GM18867 (cell line): ENCODE measurements around the gene MEF2C.

Experiments
- ATAC-seq: cut with Tn5 transposase; IDR thresholded peaks from one replicate; pipeline ENCODE4 v1.9.1; 2021; ENCODE audit warnings: mild to moderate bottlenecking, moderate library complexity; ENCODE audit not compliant: unreplicated experiment

The MEF2C gene

DNA sequence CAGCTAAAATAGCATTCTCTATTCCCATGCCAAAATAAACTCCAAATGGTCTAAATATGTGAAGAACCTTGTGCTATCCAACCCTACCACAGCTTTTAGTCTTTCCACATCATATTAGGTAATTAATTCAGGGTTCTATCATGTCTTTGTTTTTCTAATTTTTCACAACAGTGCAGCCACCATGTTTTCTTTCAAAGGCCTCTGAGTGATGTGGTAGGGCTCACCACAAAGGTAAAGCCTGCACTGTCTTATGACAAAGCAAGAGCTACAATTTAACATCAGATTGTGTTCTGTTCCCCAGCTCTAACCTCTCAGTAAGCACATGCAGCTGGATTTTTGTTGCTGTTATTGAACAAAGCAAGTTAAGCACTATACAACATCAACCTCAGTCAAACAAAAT, 52.4 kb downstream of the MEF2C start:
- no peak for ATAC-seq

DNA sequence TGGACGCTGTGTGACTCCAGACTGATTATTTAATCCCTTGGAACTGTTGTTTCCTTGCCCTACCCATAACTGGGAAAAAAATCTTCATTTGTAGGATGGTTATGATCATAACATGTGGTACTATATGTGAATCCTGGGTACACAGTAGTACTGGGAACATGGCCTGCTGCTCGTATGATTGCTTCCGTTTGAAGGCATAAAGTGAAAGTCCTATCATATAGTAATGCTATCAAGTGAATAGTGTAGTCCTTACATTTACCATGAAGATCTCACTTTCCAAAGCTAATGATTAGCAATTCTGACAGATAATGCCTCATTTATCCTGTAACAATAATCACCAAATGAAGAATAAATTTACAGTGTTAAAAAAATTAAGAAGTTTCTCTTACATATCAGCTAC, 53.2 kb downstream of the MEF2C start:
- ATAC-seq, result no peak

DNA sequence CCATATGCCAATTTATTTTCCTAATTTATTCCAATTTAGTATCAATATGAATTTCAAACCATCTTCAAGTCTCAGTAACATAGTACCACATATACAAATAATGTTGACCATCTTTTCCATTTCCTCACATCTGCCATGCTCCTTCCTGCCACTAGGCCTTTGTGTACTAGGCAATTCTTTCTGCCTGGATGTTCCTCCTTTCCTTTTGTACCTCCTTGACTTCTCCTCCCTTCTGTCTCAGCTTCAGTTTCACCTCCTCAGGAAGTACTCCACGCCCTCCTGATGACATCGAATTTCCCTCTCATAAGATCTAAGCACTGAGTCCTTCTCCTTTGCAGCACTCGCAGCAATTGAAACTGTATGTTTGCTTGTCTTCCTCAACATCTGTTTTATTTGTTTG, 53.9 kb downstream of the MEF2C start:
- ATAC-seq, result no peak

DNA sequence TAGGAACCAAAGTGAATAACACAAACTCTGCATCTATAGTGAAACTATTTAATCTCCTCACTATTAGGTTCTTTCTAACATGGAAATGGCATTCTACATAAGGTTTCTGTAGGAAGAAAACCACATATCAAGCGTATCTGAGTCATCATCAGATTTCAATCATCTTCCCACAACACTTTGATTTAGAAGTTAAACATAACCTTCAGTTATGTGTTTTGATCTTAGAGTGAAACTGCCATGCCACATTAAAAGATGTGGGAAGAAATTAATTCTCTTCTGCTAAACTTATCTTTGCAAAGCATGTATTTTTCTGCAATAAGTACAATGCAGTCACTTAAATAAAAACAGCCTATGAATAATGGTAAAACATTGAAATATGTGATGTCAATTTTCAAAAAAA, 55.0 kb downstream of the MEF2C start:
- no peak for ATAC-seq

DNA sequence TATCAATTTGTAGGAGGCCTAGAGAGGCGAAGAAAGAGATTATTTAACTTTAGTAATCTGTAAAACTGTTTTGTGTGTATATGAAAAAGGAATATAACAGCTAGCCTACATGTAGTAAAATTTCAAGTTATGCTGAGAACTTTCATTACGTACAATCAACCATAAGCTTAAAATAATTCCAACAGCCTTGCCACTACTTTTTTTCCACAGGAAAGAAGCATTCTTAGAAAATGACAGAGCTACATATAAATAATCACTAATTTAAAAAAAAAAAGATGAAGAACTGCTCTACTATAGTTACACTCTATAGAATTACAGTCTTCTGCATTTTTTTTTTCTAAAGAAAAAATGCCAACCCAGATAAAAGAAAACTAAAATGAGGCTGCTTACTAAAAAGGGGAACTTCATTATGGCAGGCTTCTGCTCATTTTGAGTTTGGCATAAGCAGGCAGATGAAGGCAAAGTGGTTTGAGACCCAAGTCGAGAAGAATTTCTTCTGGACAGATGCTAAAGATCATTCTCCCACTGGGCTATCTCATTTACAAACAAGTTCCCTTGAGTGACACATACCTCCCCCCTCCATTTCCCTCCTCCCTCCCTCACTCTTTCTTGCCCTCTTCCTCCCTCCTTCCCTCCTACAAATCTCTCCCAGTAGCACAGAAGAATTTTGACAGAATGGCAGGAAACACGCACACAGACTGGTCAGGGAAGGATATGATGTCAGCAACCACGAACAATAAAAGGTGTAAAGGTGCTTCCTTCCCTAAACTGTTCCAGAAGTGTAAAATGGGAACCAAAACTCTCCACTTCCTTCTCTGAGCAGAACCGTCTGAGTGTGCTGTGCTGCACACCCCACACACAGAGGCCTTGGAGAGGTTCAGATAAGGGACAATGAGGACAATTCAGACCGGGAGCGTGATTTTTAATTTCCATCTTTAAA, 56.1 kb downstream of the MEF2C start:
- ATAC-seq, result peak; percentile 56

DNA sequence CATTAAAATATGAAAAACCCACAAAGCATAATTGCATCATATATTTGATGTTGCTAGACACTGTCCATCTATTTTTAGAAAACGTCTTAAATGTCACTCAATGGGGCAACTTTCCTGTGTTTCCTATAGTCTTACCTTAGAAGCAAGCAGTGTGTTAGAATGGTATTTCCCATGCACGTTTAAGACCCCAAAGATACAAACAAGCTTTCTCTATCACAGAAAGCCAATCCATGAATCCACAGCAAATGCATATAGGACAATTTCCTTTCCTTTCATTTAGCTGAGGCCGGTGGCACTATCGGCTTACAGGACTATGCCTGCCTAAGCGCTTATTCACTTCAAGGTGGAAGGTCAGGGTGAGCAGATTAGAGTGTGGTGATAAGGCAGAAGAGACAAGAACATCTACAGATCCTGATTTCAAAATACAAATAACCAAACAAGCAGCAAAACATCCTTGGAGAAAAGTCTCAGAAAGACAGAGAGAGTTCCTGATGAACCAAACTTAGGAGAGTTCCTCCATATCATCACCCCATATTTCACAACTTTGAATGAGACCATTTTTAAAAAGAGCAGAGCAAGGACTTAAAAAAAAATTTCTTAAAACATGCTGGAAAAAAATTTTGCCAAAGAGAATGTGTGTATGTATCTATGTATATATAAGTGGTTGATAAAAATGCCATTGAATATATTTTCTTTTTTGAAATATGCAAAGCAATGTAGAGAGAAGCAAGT, 57.2 kb downstream of the MEF2C start:
- ATAC-seq, result no peak

DNA sequence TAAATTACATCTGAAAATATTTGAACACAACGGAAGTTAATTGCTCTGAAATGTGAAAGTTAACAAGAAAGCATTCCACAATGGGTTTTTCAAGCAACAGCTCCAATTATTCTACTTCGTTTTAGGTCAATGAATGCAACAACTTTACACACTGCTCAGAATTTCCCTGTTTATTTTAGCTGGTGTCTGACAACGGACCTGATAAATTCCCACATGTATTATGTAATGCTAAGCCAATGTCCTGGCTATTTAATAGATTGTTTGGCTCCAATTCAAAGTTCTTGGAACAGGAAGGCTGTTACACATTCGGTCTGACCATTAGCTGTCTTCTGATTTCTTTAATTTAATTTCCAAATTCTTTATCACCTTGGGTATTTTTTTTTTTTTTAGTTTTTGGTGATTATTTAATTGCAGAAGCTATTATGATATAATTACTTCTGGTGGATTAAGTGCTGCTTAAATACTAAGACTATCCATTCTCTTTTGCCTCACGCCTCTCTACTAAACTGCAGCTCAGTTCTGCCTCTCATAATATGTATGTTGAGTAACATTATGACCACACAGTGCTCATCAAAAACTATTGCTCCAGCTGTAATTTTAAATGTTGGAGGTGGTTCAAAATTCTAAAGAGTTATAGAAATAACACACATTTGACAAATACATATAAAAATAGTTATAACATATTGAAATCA, 57.9 kb downstream of the MEF2C start:
- no peak for ATAC-seq

DNA sequence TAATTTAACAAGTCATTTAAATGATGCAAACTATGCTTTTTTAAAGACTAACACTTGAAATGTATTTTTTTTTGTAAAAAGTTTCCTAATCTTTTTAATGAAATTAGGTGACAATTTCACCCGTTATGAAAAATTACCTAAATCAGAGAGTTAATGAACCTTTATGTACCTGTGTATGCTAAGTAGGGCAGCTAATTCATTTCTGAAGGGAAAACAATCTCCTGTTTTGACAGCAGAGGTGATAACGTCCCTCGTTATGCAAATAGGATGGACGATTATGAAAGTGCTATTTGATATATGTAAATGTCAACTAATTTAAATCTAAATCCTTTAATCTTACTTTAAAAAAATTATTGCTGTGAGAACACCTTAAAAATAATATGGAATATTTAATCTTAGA, 58.8 kb downstream of the MEF2C start:
- no peak for ATAC-seq

DNA sequence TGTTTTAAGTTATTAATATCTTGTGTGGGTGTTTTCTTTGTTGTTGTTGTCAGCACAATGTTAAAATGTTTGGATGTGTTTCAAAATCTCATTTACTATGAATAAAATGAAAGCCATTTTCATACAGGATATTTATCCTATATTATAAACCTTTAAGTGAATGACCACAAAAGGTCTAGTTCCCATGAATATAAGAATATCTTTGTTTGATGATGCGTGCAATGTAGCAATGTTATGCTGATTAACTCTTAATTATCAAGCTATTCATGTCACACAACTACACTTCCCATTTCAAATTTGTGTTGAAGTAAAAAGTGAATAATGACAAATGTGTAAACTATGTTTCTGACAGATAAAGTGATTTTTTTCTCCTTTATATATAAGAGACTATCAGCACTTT, 59.8 kb downstream of the MEF2C start:
- no peak for ATAC-seq

DNA sequence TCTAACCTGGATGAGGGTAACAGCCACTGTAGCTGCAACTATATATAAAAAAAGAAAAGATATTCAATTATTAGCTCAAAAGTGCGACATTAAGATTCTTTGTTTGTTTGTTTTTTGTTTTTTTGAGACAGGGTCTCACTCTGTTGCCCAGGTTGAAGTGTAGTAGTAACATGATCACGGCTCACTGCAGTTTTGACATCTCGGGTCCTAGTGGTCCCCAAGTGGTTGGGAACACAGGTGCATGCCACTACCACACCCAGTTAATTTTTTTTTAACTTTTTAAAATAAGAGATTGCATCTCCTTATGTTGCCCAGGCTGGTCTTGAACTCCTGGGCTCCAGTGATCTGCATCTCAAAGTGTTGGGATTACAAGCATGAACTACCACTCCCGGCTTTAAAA, 61.8 kb downstream of the MEF2C start:
- ATAC-seq, result no peak

DNA sequence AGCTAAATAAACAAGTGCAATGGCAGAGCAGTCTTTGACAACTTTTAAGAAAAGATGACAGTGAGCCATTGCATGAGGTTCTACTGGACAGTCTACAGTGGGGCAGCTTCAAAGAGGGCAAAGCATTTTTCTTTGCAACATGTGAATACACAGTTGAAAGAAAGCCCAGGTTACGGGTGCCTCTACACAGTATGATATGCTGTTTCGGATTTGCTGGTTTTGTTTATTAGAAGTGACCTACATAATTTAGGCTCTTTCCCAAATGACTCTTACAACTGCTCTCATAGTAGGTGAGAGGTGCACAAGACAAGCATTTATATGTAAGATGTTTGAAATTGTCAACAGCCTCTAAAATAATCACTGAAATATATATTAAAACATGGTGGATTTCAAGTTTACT, 62.4 kb downstream of the MEF2C start:
- no peak for ATAC-seq

DNA sequence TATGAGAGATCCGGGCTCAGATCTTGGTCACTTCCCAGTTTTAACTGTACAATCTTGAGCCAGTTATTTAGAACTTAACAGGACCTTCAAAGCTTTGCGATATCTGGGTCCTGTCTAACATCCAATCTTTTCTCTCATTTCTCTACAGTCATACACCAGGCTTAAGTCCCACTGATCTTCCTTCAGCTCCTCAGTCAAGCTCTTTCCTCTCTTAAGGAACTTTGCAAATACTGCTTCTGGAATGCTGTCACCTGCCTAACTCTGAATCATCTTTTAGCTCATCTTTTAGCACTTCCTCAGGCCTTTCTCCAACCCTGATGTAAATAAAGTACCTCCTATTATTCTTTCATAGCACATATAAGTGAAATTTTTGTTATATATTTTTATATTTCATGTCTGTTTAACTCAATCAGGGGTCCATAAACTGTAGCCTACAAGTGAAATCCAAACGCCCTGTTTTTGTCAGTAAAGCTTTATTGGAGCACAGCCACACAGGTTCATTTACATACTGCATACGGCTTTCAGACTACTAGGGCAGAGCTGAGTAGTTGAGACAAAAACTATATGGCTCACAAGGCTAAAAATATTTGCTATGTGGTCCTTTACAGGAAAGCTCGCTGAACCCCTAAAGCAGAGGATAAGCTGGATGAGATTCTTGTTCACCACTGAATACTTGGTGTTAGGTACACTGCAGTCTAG, 63.5 kb downstream of the MEF2C start:
- ATAC-seq, result peak; percentile 36

DNA sequence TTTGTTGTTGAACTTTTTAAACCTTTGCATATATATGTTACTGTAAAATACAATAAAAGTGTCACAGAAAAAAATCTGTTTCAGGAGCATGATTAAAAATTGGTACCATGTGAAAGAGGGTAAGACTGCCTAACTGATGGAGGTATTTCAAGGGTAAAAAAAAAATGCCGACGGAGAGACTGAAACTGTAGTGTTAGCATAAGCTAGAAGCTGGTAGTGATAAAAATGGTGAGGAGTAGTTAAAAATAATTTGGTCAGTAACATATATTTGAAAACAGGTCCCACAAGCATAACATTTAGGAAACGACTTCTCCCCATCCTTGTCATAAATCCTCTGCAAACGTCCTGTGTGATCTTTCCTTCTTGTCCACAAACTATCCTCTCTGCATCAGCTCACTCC, 64.7 kb downstream of the MEF2C start:
- no peak for ATAC-seq

DNA sequence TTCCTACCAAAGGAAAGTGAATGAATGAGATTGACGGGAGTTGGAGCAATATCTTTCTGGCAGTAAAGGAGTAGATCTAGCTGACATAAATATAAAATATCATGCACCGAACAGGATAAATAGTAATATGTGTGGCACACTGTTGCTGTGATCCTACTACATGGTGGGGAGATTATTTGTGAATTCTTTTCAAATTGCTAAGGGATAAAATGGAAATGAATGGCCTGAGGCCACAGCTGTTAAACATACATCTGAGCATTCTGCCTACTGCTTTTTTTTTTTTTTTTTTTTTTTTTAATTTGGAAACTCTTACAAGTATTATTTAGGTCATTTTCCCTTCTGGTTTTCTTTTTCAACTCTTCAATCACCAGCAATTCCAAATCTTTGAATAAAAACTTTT, 66.8 kb downstream of the MEF2C start:
- ATAC-seq, result no peak

DNA sequence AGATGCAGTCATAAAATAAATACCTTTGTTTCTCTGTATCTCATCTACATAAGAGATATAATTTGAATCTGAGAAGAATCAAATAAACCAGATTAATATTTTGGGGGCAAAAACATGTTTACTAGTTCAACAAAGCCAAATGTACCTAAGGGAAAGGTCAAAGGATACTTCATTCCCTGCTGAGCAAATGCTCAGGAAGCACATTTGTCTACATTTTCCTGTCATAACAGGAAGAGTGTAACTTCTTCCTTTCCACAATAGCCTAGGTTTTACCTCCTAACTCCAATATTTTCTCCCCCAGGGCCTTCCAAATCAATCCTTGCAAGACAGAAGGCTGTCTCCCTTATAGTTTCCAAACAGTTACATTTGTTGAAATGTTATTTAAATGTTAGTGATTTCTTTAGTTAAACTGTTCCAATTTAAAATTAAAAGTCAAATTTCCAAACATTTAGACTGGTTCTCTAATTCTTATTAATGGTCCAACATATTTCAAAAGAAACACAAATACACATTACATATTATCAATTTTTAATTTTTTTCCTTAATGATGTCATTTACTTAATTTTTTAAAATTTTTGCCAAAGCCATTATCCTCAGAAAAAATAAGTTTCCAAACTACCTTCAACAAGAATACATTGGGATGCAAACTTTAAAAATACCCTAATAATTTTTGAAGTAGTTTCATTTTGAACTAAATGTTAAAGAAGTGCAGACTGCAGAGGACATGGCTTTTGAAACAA, 67.8 kb downstream of the MEF2C start:
- ATAC-seq, result no peak

DNA sequence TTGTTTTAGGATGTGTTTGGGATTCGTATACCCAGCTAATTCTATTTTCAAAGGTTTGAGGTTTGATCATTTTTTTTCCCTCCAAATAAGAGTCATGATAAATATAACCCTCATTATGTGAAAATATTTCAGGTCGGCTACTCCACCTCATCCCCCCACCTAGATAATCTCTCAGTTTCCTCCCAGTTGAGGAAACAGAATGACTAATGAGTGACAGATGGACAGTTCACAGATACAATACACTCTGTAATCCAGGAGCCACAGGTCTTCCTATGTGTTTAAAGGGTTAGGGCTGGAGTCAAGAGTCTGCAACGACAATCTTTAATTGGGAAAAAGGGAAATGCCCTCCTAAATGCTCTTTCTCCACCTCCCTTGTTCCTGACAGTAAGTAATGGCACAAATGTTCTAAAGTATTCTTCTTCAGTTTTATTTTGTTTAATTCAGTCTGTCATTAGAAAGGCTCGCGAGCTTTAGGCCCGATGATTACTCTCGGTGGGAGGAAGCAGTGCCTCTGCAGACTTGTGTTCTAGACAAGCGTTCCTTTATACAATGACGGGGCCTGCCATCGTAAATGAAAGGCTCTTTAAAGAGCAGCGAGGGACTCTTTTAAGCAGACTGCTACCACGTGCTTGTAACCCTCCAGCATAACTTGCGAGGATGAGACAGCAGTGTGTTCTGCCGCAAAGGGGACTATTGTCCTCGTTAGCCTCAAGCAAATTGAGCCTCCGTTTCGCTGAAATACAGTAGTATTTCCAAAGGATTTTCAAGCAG, 69.0 kb downstream of the MEF2C start:
- no peak for ATAC-seq

DNA sequence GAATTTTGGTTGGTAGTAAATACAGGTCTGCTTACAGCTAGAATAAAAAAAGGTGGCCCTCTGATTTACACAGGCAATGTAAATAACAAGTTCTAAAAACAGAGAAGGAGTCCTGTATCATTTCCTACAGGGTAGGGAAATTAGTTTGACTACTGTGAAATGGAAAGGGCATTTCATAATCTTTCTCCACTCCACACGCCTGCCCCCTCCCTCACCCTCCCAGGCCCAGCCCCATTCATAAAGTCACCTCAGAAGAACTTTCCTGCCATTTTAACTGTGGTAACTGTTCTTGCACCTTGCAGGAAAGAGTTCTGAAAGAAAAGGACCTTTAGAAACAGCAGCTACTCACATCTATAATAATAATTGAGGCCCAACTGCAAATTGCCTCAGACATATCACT, 69.7 kb downstream of the MEF2C start:
- no peak for ATAC-seq

DNA sequence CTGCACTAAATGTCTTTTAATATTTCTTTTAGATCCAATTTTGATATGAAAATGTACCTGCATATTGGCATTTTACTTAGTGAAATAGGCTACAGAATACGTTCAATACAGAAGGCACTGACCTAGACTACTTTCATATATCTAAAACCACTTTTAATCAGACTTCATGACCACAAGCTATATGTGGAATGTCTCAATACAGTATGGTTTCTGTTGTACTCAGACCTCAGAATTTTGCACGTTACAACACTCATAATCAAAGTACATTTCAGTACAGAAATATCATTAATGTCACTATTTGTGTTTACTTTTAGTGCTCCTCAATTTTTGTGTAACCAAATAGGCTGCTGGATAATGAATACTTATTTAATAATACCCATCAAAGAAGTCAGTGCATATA, 74.8 kb downstream of the MEF2C start:
- ATAC-seq, result peak; percentile 64

DNA sequence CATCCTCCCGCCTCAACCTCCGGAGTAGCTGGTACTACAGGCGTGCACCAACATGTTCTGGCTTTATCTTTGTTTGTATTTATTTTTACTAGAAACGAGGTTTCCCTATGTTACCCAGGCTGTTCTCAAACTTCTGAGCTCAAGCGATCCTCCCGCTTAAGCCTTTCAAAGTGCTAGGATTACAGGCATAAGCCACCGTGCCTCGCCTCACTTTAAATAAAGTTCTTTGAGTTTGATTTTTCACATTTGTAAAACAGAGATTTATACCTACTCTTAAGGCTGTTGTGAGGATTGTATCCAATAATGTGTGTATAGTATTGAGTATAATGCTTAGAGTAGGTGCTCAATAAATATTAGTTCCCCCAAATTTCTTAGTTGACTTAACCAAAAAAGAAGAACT, 75.7 kb downstream of the MEF2C start:
- no peak for ATAC-seq

DNA sequence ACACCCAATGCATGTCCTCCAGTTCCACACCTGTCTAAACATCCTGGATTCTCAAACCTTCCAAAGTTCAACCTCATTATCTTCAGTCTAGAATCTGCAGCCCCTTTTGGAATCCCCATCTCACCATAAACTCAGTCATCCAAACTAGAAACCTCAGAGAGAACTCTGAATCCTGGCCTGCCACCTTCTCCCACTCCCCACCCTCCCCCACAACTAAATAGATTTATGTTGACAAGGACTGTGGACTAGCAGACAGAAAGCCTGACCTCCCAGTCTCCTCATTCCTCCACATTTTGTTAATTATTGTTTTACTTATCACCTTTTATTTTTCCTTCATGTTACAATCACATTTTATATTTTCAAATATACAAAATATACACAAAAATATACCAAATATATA, 76.6 kb downstream of the MEF2C start:
- ATAC-seq, result no peak
